GM18498 (cell line): ENCODE data around the gene EIF5B.
A peak's percentile ranks its signal among the peaks of the same experiment; 100 is the strongest.
"Not testable (repeated sequence)": the region's sequence is repeated elsewhere in the genome, so short reads cannot be mapped to it uniquely, and the experiment has no call there.

ENCODE experiments used
- ATAC-seq: cut with Tn5 transposase; IDR thresholded peaks from one replicate; pipeline ENCODE4 v1.9.1; 2021; ENCODE audit warnings: mild to moderate bottlenecking, moderate library complexity; ENCODE audit not compliant: unreplicated experiment

EIF5B gene

DNA sequence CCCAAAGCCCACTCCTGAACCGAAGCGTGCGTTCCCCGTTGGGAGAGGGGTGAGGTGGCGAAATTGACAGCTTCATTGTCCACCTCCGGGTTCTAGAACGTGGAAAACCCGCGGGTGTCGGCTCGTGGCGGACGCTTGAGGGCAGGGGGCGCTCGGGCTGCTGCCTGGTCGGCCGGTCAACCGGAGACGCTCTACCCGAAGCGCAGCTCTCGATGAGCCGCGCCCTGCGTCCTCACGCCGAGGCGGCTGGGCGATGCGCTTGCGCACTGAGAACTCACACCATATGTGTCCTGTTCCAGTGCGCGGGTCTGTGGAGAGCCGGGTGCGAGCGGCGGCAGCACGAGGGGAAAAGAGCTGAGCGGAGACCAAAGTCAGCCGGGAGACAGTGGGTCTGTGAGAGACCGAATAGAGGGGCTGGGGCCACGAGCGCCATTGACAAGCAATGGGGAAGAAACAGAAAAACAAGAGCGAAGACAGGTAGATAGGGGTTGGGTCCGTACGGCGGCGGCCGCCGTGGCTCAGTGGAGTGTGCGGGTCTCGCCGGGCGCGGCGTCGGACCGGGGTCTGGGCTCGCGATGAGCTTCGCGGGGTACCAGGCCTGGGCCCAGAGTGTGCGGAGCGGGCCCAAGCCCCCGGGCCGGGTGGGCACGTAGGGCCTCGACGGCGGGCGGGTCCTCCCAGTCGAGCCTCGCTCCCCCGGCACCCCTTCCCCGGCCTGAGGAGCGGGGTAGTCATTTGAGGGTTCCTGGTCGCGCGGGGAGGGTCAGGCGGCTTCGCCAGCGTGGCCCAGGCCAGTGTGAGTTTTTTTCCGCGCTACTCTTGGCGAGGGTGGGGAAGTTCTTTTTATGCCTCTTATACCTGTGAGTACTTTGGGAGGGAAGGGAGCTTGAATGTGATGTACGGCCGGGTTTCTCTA lies at the start of gene EIF5B:
Gene EIF5B (plus strand): TSS at position 277 of the 916 bp plus-strand sequence. CDS start 166 bp downstream, at position 443.
- peak; percentile 60 for ATAC-seq

- no peak for ATAC-seq
Observed at GRCh38 chr2:99297994-99298393, 39.2 kb upstream of the EIF5B start.

DNA sequence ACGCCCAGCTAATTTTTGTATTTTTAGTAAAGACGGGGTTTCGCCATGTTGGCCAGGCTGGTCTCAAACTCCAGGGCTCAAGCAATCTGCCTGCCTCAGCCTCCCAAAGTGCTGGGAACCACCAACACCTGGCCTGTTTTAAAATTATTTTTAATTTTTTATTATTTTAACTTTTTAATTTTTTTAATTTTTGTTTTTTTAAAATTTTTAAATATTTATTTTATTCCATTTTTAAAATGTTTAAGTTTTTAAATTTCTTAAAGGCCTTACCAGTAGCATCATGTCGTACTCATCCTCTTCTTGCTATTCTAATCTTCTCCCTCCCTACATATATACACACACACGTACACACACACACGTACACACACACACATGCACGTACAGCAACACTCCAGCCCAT lies 37.6 kb upstream of the EIF5B start:
- ATAC-seq: no peak

GRCh38 chr2:99301097-99301496 lies 36.1 kb upstream of the EIF5B start, which contains the start of gene LYG1:
LYG1 (minus strand) TSS chr2:99301197; CDS start chr2:99295670, 5,527 bp downstream.
- ATAC-seq: not testable (repeated sequence)

DNA sequence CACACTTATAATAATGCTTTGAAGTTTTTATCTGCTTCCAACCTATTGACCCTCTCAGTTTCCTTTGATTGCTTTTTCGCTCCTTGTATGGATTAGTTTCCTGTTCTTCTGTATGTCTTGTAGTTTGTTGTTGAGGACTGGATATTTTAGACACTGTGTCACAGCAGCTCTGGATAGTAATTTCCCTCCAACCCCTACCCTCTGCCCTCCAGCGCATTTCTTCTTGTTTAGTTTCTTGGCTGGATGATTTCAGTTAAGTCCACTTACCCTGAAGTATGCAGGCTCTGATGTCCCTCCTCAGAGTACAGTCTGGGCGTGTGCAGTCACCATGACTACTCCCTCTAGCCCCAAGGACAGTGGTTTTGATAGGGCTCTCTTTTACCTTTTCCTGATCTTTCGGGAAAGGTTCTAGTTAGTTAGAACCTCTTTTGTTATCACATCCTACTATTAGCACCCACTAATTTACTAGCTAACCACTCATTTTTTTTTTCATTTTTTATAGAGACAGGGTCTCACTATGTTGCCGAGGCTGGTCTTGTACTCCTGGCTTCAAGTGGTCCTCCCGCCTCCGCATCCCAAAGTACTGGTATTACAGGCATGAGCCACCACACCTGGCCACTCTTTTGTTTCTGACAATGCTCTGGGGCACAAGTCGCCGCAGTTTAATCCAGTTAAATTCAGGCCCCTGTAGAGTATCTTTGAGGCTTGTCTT lies 19.9 kb upstream of the EIF5B start:
- no peak for ATAC-seq

GRCh38 chr2:99317873-99318200 lies 19.4 kb upstream of the EIF5B start:
- not testable (repeated sequence) for ATAC-seq

- ATAC-seq: no peak
Observed at GRCh38 chr2:99325384-99325783, 11.8 kb upstream of the EIF5B start.

GRCh38 chr2:99335911-99336803 lies 1.0 kb upstream of the EIF5B start, which contains the start of gene TXNDC9:
TXNDC9 (minus strand) TSS chr2:99336333; CDS start chr2:99333210, 3,123 bp downstream.
- peak; percentile 78 for ATAC-seq

DNA sequence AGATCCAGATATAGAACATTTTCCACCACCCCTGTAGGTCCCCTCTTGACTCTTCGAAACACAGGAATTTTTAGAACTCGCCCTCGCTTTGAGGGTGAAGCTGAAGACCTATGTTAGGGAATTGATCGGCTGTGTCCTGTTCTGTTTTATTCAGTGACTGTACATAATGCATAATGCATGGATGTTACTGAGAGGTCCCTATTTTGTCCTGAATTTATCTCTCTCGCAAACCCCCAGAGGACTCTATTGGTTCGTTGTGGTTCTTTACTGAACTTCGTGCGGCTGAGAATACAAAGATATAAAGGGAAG lies 431 bp upstream of the EIF5B start:
- ATAC-seq: peak; percentile 6

DNA sequence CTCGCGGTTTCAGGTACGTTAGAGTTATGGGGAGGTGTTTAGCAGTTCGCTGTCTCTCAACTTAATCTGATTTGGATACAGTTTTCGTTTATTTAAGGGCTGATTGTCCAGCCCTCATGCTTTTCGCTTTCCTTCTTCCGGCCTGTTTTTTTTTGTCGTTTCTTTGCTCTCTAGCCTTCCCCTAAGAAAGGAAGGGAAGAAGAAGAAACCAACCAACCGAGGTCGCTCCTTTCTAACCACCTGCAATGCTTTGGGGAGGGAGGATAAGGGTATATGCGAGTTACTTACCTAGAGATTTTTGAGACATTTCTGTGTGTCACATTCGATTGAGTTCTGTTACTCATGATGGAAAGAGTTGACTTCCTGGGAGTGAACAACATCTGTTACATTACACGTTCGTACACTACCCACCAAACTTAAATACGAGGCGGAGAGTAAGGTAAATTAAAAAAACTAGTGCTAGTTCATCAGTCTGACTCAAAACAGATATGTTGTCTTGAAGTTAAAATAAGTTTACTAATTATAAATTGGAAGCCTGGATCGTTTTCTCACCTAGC lies 918 bp downstream of the EIF5B start:
- ATAC-seq: no peak

DNA sequence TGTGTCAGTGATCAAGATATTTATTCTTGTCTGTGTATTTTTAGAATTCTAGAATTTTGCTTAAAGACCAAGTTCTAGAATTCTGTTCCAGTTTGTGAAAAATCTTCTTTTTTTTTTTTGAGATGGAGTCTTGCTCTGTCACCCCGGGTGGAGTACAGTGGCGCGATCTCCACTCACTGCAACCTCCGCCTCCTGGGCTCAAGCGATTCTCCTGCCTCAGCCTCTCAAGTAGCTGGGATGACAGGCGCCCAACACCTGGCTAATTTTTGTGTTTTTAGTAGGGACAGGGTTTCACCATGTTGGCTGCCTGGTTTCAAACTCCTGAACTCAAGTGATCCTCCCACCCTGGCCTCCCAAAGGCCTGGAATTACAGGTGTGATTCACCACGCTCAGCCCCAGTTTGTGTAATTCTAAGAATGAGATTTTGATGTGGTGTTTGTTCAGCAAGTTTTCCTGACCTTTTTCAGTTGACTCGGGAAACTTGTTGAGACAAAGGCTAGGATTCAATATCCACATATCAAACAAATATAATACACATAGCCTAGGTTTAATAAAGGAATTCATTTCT lies 3.6 kb downstream of the EIF5B start:
- ATAC-seq: no peak

GRCh38 chr2:99342536-99342935 lies 5.3 kb downstream of the EIF5B start:
- no peak for ATAC-seq

- ATAC-seq: not testable (repeated sequence)
Observed at GRCh38 chr2:99345446-99345845, 8.3 kb downstream of the EIF5B start.

- ATAC-seq: no peak
Observed at GRCh38 chr2:99346218-99346617, 9.0 kb downstream of the EIF5B start.

GRCh38 chr2:99348173-99348572 lies 11.0 kb downstream of the EIF5B start:
- no peak for ATAC-seq

- no peak for ATAC-seq
Observed at GRCh38 chr2:99350194-99350593, 13.0 kb downstream of the EIF5B start.

DNA sequence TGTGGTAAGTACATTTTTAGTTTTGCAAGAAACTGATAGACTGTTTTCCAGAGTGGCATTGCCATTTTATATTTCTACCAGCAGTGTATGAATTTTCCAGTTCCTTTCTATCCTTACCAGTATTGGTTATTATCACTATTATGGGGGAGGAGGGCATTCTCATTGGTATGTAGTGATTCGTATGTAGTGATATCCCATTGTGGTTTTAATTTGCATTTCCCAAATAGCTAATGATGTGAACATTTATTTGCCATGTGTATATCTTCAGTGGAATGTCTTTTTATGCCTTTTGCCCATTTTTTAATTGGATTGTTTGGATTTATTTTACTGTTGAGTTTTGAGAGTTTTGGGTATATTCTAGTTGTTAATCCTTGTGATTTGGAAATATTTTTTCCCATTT lies 16.9 kb downstream of the EIF5B start:
- ATAC-seq: no peak

- ATAC-seq: not testable (repeated sequence)
Observed at GRCh38 chr2:99354825-99355224, 17.6 kb downstream of the EIF5B start.

DNA sequence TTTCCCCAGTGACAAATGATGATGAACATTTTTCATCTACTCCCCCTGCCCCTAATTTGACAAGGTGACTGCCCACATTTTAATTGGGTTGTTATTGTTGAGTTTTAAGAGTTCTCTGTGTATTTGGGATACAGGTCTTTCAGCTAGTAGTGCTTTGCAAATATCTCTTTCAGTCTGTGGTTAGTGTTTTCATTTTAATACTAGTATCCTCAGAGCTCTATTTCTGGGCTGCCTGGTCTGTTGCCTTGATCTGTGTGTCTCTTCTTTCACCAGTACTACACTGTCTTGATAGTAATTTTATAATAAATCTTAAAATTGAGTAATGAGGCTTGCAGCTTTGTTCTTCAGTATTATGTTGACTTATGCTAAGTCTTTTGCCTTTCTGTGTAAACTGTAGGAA lies 19.7 kb downstream of the EIF5B start:
- ATAC-seq: no peak

- no peak for ATAC-seq
Observed at GRCh38 chr2:99365661-99366060, 28.5 kb downstream of the EIF5B start.
